Panc1 (cell line): Measurements from ENCODE around the gene RPA3.

Experiments used
- POLR2AphosphoS5 ChIP-seq: IDR thresholded peaks from 2 replicates; pipeline ENCODE4 v1.6.1; 2012; ENCODE audit warnings: mild to moderate bottlenecking, low read depth, low read length, moderate library complexity
- SIN3A ChIP-seq: IDR thresholded peaks from 2 replicates; pipeline ENCODE4 v1.6.1; 2012; ENCODE audit warnings: low read depth, mild to moderate bottlenecking, low read length, moderate library complexity, borderline replicate concordance; ENCODE audit not compliant: insufficient read depth
- TF ChIP-seq, protein P1 (sequence below): fragments of 450-650 bp; IDR thresholded peaks from 2 replicates; pipeline ENCODE4 v1.5.1; 2017; ENCODE audit warnings: mild to moderate bottlenecking
- TF ChIP-seq, protein P2 (sequence below), 2 experiments: IDR thresholded peaks; 2 replicates each; pipeline ENCODE4 v1.6.1; 2011 to 2012; ENCODE audit warnings: low read depth in 2 of 2, control low read depth in 1 of 2, low read length in 1 of 2, mild to moderate bottlenecking in 1 of 2, moderate library complexity in 1 of 2; ENCODE audit not compliant: insufficient read depth in 1 of 2

- TF ChIP-seq, protein P1, sequence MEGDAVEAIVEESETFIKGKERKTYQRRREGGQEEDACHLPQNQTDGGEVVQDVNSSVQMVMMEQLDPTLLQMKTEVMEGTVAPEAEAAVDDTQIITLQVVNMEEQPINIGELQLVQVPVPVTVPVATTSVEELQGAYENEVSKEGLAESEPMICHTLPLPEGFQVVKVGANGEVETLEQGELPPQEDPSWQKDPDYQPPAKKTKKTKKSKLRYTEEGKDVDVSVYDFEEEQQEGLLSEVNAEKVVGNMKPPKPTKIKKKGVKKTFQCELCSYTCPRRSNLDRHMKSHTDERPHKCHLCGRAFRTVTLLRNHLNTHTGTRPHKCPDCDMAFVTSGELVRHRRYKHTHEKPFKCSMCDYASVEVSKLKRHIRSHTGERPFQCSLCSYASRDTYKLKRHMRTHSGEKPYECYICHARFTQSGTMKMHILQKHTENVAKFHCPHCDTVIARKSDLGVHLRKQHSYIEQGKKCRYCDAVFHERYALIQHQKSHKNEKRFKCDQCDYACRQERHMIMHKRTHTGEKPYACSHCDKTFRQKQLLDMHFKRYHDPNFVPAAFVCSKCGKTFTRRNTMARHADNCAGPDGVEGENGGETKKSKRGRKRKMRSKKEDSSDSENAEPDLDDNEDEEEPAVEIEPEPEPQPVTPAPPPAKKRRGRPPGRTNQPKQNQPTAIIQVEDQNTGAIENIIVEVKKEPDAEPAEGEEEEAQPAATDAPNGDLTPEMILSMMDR = no peak
- TF ChIP-seq, protein P2, sequence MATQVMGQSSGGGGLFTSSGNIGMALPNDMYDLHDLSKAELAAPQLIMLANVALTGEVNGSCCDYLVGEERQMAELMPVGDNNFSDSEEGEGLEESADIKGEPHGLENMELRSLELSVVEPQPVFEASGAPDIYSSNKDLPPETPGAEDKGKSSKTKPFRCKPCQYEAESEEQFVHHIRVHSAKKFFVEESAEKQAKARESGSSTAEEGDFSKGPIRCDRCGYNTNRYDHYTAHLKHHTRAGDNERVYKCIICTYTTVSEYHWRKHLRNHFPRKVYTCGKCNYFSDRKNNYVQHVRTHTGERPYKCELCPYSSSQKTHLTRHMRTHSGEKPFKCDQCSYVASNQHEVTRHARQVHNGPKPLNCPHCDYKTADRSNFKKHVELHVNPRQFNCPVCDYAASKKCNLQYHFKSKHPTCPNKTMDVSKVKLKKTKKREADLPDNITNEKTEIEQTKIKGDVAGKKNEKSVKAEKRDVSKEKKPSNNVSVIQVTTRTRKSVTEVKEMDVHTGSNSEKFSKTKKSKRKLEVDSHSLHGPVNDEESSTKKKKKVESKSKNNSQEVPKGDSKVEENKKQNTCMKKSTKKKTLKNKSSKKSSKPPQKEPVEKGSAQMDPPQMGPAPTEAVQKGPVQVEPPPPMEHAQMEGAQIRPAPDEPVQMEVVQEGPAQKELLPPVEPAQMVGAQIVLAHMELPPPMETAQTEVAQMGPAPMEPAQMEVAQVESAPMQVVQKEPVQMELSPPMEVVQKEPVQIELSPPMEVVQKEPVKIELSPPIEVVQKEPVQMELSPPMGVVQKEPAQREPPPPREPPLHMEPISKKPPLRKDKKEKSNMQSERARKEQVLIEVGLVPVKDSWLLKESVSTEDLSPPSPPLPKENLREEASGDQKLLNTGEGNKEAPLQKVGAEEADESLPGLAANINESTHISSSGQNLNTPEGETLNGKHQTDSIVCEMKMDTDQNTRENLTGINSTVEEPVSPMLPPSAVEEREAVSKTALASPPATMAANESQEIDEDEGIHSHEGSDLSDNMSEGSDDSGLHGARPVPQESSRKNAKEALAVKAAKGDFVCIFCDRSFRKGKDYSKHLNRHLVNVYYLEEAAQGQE (IDR thresholded peaks at IDR 0.05; ENCODE audit: insufficient read depth in 1 of 2, low read depth in 2 of 2, low read length in 1 of 2) = no peak
- TF ChIP-seq POLR2AphosphoS5 = no peak
- TF ChIP-seq SIN3A = no peak
Observed at GRCh38 chr7:7739204-7740036, 21.0 kb upstream of the RPA3 start.
